Prostate gland (tissue), 2 donors: ENCODE results near the gene NETO2.

Experiments used
- POLR2A ChIP-seq: fragments of 450-650 bp; IDR thresholded peaks from one replicate; pipeline ENCODE4 v1.6.1; 2016; ENCODE audit warnings: antibody characterized with exemption, mild to moderate bottlenecking
- POLR2AphosphoS5 ChIP-seq: sonication (generic); formaldehyde crosslinking; IDR thresholded peaks from one replicate; pipeline ENCODE4 v1.6.1; 2017; ENCODE audit warnings: antibody characterized with exemption
- TF ChIP-seq, protein P1 (sequence below), 4 experiments: fragments of 200-600 bp in 2 of 4; fragments of 450-650 bp in 2 of 4; sonication (generic) in 2 of 4; IDR thresholded peaks; 1 replicate in 3 of 4; 2 replicates in 1 of 4; pipeline ENCODE4 v1.5.1; 2016 to 2019; ENCODE audit warnings: antibody characterized with exemption in 4 of 4, mild to moderate bottlenecking in 2 of 4, moderate library complexity in 2 of 4

DNA sequence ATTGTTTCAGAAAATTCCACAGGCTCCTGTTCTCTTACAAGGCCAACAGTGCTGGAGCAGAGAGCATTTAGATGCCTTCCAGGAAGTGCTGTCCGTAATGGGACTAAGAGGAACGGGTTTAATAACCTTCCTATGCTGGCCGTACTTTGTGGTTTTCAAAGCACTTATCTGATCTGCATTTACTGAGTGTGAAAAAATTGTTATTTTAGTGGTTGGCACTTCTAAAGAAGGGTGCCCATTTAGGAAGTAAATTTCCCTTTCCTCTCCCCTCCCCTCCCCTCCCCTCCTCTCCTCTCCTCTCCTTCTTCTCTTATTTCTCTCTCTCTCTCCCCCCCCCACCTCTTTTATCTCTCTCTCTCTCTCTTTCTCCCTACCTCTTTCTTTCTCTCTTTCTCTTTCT is 98.3 kb downstream of the NETO2 start:
- TF ChIP-seq, protein P1, sequence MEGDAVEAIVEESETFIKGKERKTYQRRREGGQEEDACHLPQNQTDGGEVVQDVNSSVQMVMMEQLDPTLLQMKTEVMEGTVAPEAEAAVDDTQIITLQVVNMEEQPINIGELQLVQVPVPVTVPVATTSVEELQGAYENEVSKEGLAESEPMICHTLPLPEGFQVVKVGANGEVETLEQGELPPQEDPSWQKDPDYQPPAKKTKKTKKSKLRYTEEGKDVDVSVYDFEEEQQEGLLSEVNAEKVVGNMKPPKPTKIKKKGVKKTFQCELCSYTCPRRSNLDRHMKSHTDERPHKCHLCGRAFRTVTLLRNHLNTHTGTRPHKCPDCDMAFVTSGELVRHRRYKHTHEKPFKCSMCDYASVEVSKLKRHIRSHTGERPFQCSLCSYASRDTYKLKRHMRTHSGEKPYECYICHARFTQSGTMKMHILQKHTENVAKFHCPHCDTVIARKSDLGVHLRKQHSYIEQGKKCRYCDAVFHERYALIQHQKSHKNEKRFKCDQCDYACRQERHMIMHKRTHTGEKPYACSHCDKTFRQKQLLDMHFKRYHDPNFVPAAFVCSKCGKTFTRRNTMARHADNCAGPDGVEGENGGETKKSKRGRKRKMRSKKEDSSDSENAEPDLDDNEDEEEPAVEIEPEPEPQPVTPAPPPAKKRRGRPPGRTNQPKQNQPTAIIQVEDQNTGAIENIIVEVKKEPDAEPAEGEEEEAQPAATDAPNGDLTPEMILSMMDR (IDR thresholded peaks at IDR 0.05), result no peak
- TF ChIP-seq POLR2AphosphoS5 (no peak), POLR2A (no peak)
